Inflammatory macrophage treated with lipopolysaccharide for 1 hour (primary cell): Measurements from ENCODE around the gene CARNS1.
A peak's percentile ranks its signal among the peaks of the same experiment; 100 is the strongest.

ENCODE experiments used
- DNase-seq, 2 donors: peaks; one replicate each; pipeline ENCODE4 v3.0.0-alpha.2; 2020 to 2022

CARNS1 gene

GRCh38 chr11:67468456-67468758 is 52.9 kb downstream of the CARNS1 start:
- DNase-seq, result no peak

- peak; percentile 85 to 92 for DNase-seq
Measured at GRCh38 chr11:67468759-67469507, 53.5 kb downstream of the CARNS1 start, which contains the start of gene TMEM134. TMEM134 (minus strand) TSS chr11:67469251; CDS start chr11:67469192, 59 bp downstream.

GRCh38 chr11:67469508-67469811 is 54.0 kb downstream of the CARNS1 start:
- no peak for DNase-seq

- no peak for DNase-seq
Measured at GRCh38 chr11:67470337-67471002, 55.0 kb downstream of the CARNS1 start.

GRCh38 chr11:67472882-67473281 is 57.4 kb downstream of the CARNS1 start:
- no peak for DNase-seq
